NCI-H524 treated with DMSO at 0.1 percent for 48 hours (cell line): ENCODE data around the gene FAU.
A peak's percentile ranks its signal among the peaks of the same experiment; 100 is the strongest.

Experiments used
- DNase-seq: peaks from one replicate; lab custom pipeline; 2025; lab: John Stamatoyannopoulos, UW

The FAU gene

GRCh38 chr11:65107751-65108468 is 14.0 kb downstream of the FAU start:
- DNase-seq: no peak

GRCh38 chr11:65107078-65107477 is 14.9 kb downstream of the FAU start:
- DNase-seq: no peak

GRCh38 chr11:65104628-65105027 is 17.3 kb downstream of the FAU start:
- no peak for DNase-seq

- DNase-seq: no peak
Observed at GRCh38 chr11:65103476-65103875, 18.5 kb downstream of the FAU start.

- no peak for DNase-seq
Observed at GRCh38 chr11:65102142-65103095, 19.5 kb downstream of the FAU start.

- no peak for DNase-seq
Observed at GRCh38 chr11:65100674-65101350, 21.1 kb downstream of the FAU start.

GRCh38 chr11:65096926-65097325 is 25.0 kb downstream of the FAU start:
- DNase-seq: no peak

- DNase-seq: peak; percentile 51
Observed at GRCh38 chr11:65095974-65096806, 25.7 kb downstream of the FAU start, which contains the start of gene VPS51. Gene VPS51 (plus strand): TSS chr11:65096214. CDS start chr11:65096251, 37 bp downstream.

- DNase-seq: no peak
Observed at GRCh38 chr11:65095427-65095826, 26.5 kb downstream of the FAU start.

GRCh38 chr11:65090628-65091027 is 31.3 kb downstream of the FAU start:
- DNase-seq: no peak

- DNase-seq: no peak
Observed at GRCh38 chr11:65089621-65090020, 32.3 kb downstream of the FAU start.

- DNase-seq: no peak
Observed at GRCh38 chr11:65087827-65088226, 34.1 kb downstream of the FAU start.

- no peak for DNase-seq
Observed at GRCh38 chr11:65087216-65087615, 34.7 kb downstream of the FAU start.

GRCh38 chr11:65086809-65087208 is 35.1 kb downstream of the FAU start:
- no peak for DNase-seq

GRCh38 chr11:65085446-65085845 is 36.5 kb downstream of the FAU start:
- no peak for DNase-seq

GRCh38 chr11:65084598-65085375 is 37.1 kb downstream of the FAU start:
- DNase-seq: no peak

- peak; percentile 63 for DNase-seq
Observed at GRCh38 chr11:65083834-65084597, 37.9 kb downstream of the FAU start, which contains the start of the genes CDCA5 and ZFPL1. Gene CDCA5 (minus strand): TSS chr11:65084040. CDS start chr11:65083978, 62 bp downstream. Gene ZFPL1 (plus strand): TSS chr11:65084222. CDS start chr11:65084699, 477 bp downstream.

- DNase-seq: no peak
Observed at GRCh38 chr11:65083134-65083833, 38.6 kb downstream of the FAU start.

GRCh38 chr11:65078786-65079342 is 43.1 kb downstream of the FAU start:
- no peak for DNase-seq
